GM12801 (cell line): ENCODE results near the gene GLRX.

Experiments used
- CTCF ChIP-seq: IDR thresholded peaks from one replicate; pipeline ENCODE4 v1.5.1; 2011; ENCODE audit warnings: control low read depth; ENCODE audit not compliant: insufficient read length; ENCODE audit errors: extremely low read depth

Gene GLRX

GRCh38 chr5:95839658-95840057, 17.1 kb upstream of the GLRX start:
- no peak for TF ChIP-seq CTCF

- no peak for TF ChIP-seq CTCF
Observed at GRCh38 chr5:95838556-95838955, 16.0 kb upstream of the GLRX start.

GRCh38 chr5:95838001-95838520, 15.5 kb upstream of the GLRX start:
- no peak for TF ChIP-seq CTCF

GRCh38 chr5:95837492-95837891, 15.0 kb upstream of the GLRX start:
- no peak for TF ChIP-seq CTCF

GRCh38 chr5:95836544-95836943, 14.0 kb upstream of the GLRX start:
- TF ChIP-seq CTCF: no peak

GRCh38 chr5:95835682-95836385, 13.3 kb upstream of the GLRX start:
- no peak for TF ChIP-seq CTCF

- TF ChIP-seq CTCF: no peak
Observed at GRCh38 chr5:95832664-95833063, 10.1 kb upstream of the GLRX start.

GRCh38 chr5:95830226-95830625, 7.7 kb upstream of the GLRX start:
- no peak for TF ChIP-seq CTCF
